ENCODE measurements around the gene ZFHX3. TPM values are rescaled to one million over a fixed set of nuclear protein-coding genes. Genes with fewer than 3 reads are reported as not detected.

ZFHX3 gene
- total and polyA plus RNA-seq, 2 donors (not counting 1 experiment from before 2014, with no cell fraction given): 0.54 to 6.6 TPM

DNA sequence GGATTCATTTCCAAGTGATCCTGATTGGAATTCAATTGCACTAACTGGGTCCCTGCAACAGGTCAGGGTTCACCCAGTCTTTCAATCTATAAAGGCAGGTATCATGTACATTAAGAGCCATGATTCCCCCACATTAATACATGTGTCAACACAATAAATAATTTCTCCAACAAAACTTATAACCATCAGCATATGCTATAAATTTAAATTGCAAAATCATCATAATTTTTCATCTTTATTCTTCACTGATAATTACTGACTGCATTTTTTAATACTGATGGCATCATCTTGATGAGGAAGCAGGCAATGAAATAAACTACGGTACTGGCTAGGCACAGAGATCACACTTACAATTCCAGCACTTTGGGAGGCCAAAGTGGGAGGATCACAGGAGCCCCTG is 59.4 kb downstream of the ZFHX3 start:
- no peaks in the 10 kb centered on the region for H3K27me3 Mint-ChIP-seq
- no peak overlapping the region for H3K27ac Mint-ChIP-seq
- Histone ChIP-seq H3K4me2 (replicated peaks; ENCODE audit: low read depth, low read length, poor library complexity, severe bottlenecking) (no peak overlapping the region), H2AFZ (ENCODE audit: insufficient read depth, low read depth, low read length, poor library complexity, severe bottlenecking) (no peak overlapping the region), H3K4me3 (ENCODE audit: control extremely low read depth in 1 of 5, extremely low read depth in 1 of 5, insufficient read depth in 1 of 5, low read depth in 2 of 5, low read length in 4 of 5) (no peak overlapping the region), H3K27me3 (replicated peaks in 1 of 4; ENCODE audit: control extremely low read depth in 1 of 4, control insufficient read depth in 3 of 4, insufficient read depth in 4 of 4, low read length in 3 of 4) (no peaks in the 10 kb centered on the region), H3K36me3 (replicated peaks in 1 of 2; ENCODE audit: control extremely low read depth in 1 of 2, control insufficient read depth in 1 of 2, extremely low read depth in 1 of 2, insufficient read depth in 2 of 2, low read length in 1 of 2) (no peaks in the 10 kb centered on the region), H3K79me2 (ENCODE audit: control insufficient read depth, insufficient read depth, low read length) (no peaks in the 10 kb centered on the region), H3K4me1 (ENCODE audit: control insufficient read depth in 2 of 2, insufficient read depth in 2 of 2, low read length in 2 of 2) (no peaks in the 10 kb centered on the region), H3K27ac (ENCODE audit: low read length in 2 of 2) (no peak overlapping the region), H3K9ac (ENCODE audit: low read length) (no peak overlapping the region), H3K9me3 (ENCODE audit: control extremely low read depth in 1 of 3, control insufficient read depth in 2 of 3, insufficient read depth in 1 of 3, low read length in 2 of 3) (no peaks in the 10 kb centered on the region), H4K20me1 (ENCODE audit: control insufficient read depth, insufficient read depth, low read length, poor library complexity, severe bottlenecking) (no peaks in the 10 kb centered on the region)
- intact Hi-C loops (cut with micrococcal nuclease): no loop called here
- H3K4me3 Mint-ChIP-seq: no peak overlapping the region
- no peak for TF ChIP-seq EZH2 (IDR thresholded peaks at IDR 0.05; ENCODE audit: borderline replicate concordance, insufficient read depth, low read depth, low read length, poor library complexity, severe bottlenecking)
- TF ChIP-seq CTCF (IDR thresholded peaks at IDR 0.05): no peak
- ATAC-seq (ENCODE audit: low read depth): no peak
- ChIA-PET POLR2A (no interaction called here), CTCF (no interaction called here)
- no peaks in the 10 kb centered on the region for H3K9me3 Mint-ChIP-seq (ENCODE audit: insufficient read depth)
- no peak for DNase-seq
- WGBS (ENCODE audit: insufficient coverage): no CpG with 5 or more reads among the region's 1 CpG
- H3K4me1 Mint-ChIP-seq: peaks cover 2% of the 10 kb centered on the region

DNA sequence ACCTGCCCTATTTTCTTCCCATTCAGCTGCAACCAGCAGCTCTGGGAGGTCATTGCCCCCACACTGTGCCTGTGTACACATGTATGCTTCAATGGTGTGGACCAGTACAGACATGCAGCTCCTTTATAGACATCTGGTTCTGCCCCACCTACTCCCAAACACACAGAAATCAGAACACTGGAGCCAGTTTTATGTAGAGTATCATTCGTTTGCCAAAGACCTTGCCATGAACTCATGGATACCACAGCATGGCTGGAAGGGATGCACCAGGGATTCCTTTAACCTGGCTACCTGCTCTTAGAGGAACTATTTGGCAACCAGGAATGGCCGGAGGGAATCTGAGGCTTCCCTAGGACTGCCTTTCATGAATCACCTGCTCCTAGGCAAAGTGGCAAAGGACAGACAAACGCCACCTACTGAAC is 60.4 kb downstream of the ZFHX3 start:
- H3K4me1 Mint-ChIP-seq: peaks cover 2% of the 10 kb centered on the region
- Histone ChIP-seq H3K4me3 (ENCODE audit: control extremely low read depth in 1 of 5, extremely low read depth in 1 of 5, insufficient read depth in 1 of 5, low read depth in 2 of 5, low read length in 4 of 5) (no peak overlapping the region), H3K4me1 (ENCODE audit: control insufficient read depth in 2 of 2, insufficient read depth in 2 of 2, low read length in 2 of 2) (no peaks in the 10 kb centered on the region), H3K27me3 (replicated peaks in 1 of 4; ENCODE audit: control extremely low read depth in 1 of 4, control insufficient read depth in 3 of 4, insufficient read depth in 4 of 4, low read length in 3 of 4) (no peaks in the 10 kb centered on the region), H3K27ac (ENCODE audit: low read length in 2 of 2) (no peak overlapping the region), H4K20me1 (ENCODE audit: control insufficient read depth, insufficient read depth, low read length, poor library complexity, severe bottlenecking) (no peaks in the 10 kb centered on the region), H3K9me3 (ENCODE audit: control extremely low read depth in 1 of 3, control insufficient read depth in 2 of 3, insufficient read depth in 1 of 3, low read length in 2 of 3) (no peaks in the 10 kb centered on the region), H3K9ac (ENCODE audit: low read length) (no peak overlapping the region), H3K4me2 (replicated peaks; ENCODE audit: low read depth, low read length, poor library complexity, severe bottlenecking) (no peak overlapping the region), H2AFZ (ENCODE audit: insufficient read depth, low read depth, low read length, poor library complexity, severe bottlenecking) (no peak overlapping the region), H3K79me2 (ENCODE audit: control insufficient read depth, insufficient read depth, low read length) (no peaks in the 10 kb centered on the region), H3K36me3 (replicated peaks in 1 of 2; ENCODE audit: control extremely low read depth in 1 of 2, control insufficient read depth in 1 of 2, extremely low read depth in 1 of 2, insufficient read depth in 2 of 2, low read length in 1 of 2) (no peaks in the 10 kb centered on the region)
- intact Hi-C loops (cut with micrococcal nuclease): no loop called here
- H3K27me3 Mint-ChIP-seq: no peaks in the 10 kb centered on the region
- ChIA-PET POLR2A (no interaction called here), CTCF (interaction anchor here (1.2 kb wide), 1 partner anchor 155 kb away, joined by 5 read pairs; no protein-coding TSS in a partner anchor)
- ATAC-seq (ENCODE audit: low read depth) (no peak), DNase-seq (no peak)
- no peak overlapping the region for H3K4me3 Mint-ChIP-seq
- H3K9me3 Mint-ChIP-seq (ENCODE audit: insufficient read depth): no peaks in the 10 kb centered on the region
- 90% methylated on average over 3 of the region's 3 CpGs for WGBS (ENCODE audit: insufficient coverage)
- H3K27ac Mint-ChIP-seq: no peak overlapping the region
- TF ChIP-seq CTCF (IDR thresholded peaks at IDR 0.05) (no peak), EZH2 (IDR thresholded peaks at IDR 0.05; ENCODE audit: borderline replicate concordance, insufficient read depth, low read depth, low read length, poor library complexity, severe bottlenecking) (no peak)

Data from B cell (primary cell).